HCT116 (cell line): Measurements from ENCODE around the gene SCD5. TPM values are rescaled to one million over a fixed set of nuclear protein-coding genes. Genes with fewer than 3 reads are reported as not detected.

Source experiments
- ATAC-seq: fragments of 200-7000 bp; cut with Tn5 transposase; 2 replicates; pipeline ENCODE4 v1.9.1; 2020; ENCODE audit warnings: mild to moderate bottlenecking, moderate library complexity
- BruUV-seq: library from RNA; stranded (reverse); fragments of 400-500 nt; replicated peaks from 2 replicates; lab custom pipeline; 2021; lab: Mats Ljungman, UMichigan
- CTCF ChIA-PET: fragments of 300-600 bp; sonication (Branson Sonifier 250); formaldehyde crosslinking; loops from one replicate; lab custom pipeline; 2021; ENCODE audit warnings: antibody characterized with exemption; lab: Charles Lee
- POLR2A ChIA-PET: fragments of 300-600, 350-600 bp; sonication (Branson Sonifier 250); formaldehyde crosslinking; loops from one replicate; lab custom pipeline; 2021; ENCODE audit warnings: antibody characterized with exemption; lab: Charles Lee
- RAD21 ChIA-PET, 2 experiments: fragments of 300-600 bp; sonication (Branson Sonifier 250); formaldehyde crosslinking; loops; one replicate each; lab custom pipeline; 2023; ENCODE audit warnings: low total read pairs in 2 of 2; ENCODE audit not compliant: uncharacterized antibody in 2 of 2, unreplicated experiment in 2 of 2, low non-redundant PET in 1 of 2; lab: Charles Lee
- DNase-seq: peaks from one replicate; pipeline ENCODE4 v3.0.0-alpha.2; 2010; ENCODE audit warnings: low read depth, low spot score
- H2AFZ ChIP-seq: fragments of 200-600 bp; shearing (Covaris generic), sonication (generic); 2 replicates; pipeline ENCODE4 v1.6.1; 2017; ENCODE audit warnings: low read depth, mixed run types, mixed read lengths, antibody characterized with exemption, low read length; ENCODE audit not compliant: poor library complexity, severe bottlenecking
- H3K27ac ChIP-seq: 2 replicates; pipeline ENCODE4 v1.5.1; 2012; ENCODE audit warnings: low read depth, low read length
- H3K27me3 ChIP-seq: fragments of 200-600 bp; sonication (generic); 2 replicates; pipeline ENCODE4 v1.6.1; 2016; ENCODE audit warnings: mixed run types, low read length, mixed read lengths; ENCODE audit not compliant: insufficient read depth
- H3K36me3 ChIP-seq, 2 experiments: fragments of 200-500 bp in 1 of 2; fragments of 200-600 bp in 1 of 2; sonication (Bioruptor generic) in 1 of 2; sonication (generic) in 1 of 2; 2 replicates each; pipeline versions ENCODE4 v1.5.1 to v1.6.1; 2014 to 2016; ENCODE audit warnings: low read length in 2 of 2, inconsistent platforms in 1 of 2, mixed read lengths in 1 of 2, mixed run types in 1 of 2; ENCODE audit not compliant: insufficient read depth in 2 of 2, control insufficient read depth in 1 of 2
- H3K4me1 ChIP-seq, 2 experiments: fragments of 200-600 bp in 1 of 2; sonication (generic) in 1 of 2; 2 replicates each; pipeline versions ENCODE4 v1.5.1 to v1.6.1; 2012 to 2017; ENCODE audit warnings: low read length in 2 of 2, inconsistent platforms in 1 of 2, mild to moderate bottlenecking in 1 of 2, mixed read lengths in 1 of 2, mixed run types in 1 of 2, moderate library complexity in 1 of 2; ENCODE audit not compliant: insufficient read depth in 2 of 2, control insufficient read depth in 1 of 2
- H3K4me2 ChIP-seq: fragments of 200-600 bp; sonication (generic); 2 replicates; pipeline ENCODE4 v1.6.1; 2017; ENCODE audit warnings: mixed run types, low read length, mixed read lengths
- H3K4me3 ChIP-seq, 2 experiments: fragments of 200-600 bp in 1 of 2; sonication (generic) in 1 of 2; replicated peaks in 1 of 2; 2 replicates each; pipeline ENCODE4 v1.5.1; 2011 to 2016; ENCODE audit warnings: low read length in 2 of 2, control low read depth in 1 of 2, low read depth in 1 of 2, mild to moderate bottlenecking in 1 of 2, mixed read lengths in 1 of 2, mixed run types in 1 of 2
- H3K79me2 ChIP-seq: fragments of 200-600 bp; sonication (generic); 2 replicates; pipeline ENCODE4 v1.6.1; 2017; ENCODE audit warnings: mild to moderate bottlenecking, mixed run types, low read length, moderate library complexity, mixed read lengths; ENCODE audit not compliant: insufficient read depth
- H3K9ac ChIP-seq: fragments of 200-600 bp; sonication (generic); 2 replicates; pipeline ENCODE4 v1.6.1; 2016; ENCODE audit warnings: low read length, mixed read lengths
- H3K9me2 ChIP-seq: fragments of 200-600 bp; sonication (generic), shearing (Covaris generic); 2 replicates; pipeline ENCODE4 v1.6.1; 2017; ENCODE audit warnings: mixed run types, mild to moderate bottlenecking, moderate library complexity; ENCODE audit not compliant: insufficient read depth
- H3K9me3 ChIP-seq, 2 experiments: fragments of 200-500 bp in 1 of 2; fragments of 200-600 bp in 1 of 2; sonication (Bioruptor generic) in 1 of 2; sonication (generic) in 1 of 2; 2 replicates each; pipeline ENCODE4 v1.6.1; 2014 to 2017; ENCODE audit warnings: low read length in 2 of 2, mixed read lengths in 2 of 2, inconsistent platforms in 1 of 2, low read depth in 1 of 2, mild to moderate bottlenecking in 1 of 2, mixed run types in 1 of 2, moderate library complexity in 1 of 2; ENCODE audit not compliant: control insufficient read depth in 1 of 2, insufficient read depth in 1 of 2
- H4K20me1 ChIP-seq: fragments of 200-600 bp; sonication (generic), shearing (Covaris generic); 2 replicates; pipeline ENCODE4 v1.6.1; 2017; ENCODE audit warnings: mixed run types, mild to moderate bottlenecking, moderate library complexity; ENCODE audit not compliant: insufficient read depth
- CEBPB ChIP-seq: IDR thresholded peaks from 2 replicates; pipeline ENCODE4 v1.6.1; 2012; ENCODE audit warnings: low read depth
- CTCF ChIP-seq, 3 experiments: fragments of 200-600 bp in 1 of 3; sonication (generic) in 1 of 3; IDR thresholded peaks in 2 of 3; conservative IDR thresholded peaks in 1 of 3; 2 replicates each; pipeline ENCODE4 v1.5.1; 2012 to 2017; ENCODE audit warnings: low read depth in 2 of 3, low read length in 2 of 3, antibody characterized with exemption in 1 of 3, borderline replicate concordance in 1 of 3, control low read depth in 1 of 3, mild to moderate bottlenecking in 1 of 3, mixed read lengths in 1 of 3, mixed run types in 1 of 3, moderate library complexity in 1 of 3; ENCODE audit not compliant: insufficient read depth in 1 of 3
- EGR1 ChIP-seq: IDR thresholded peaks from 2 replicates; pipeline ENCODE4 v1.6.1; 2012; ENCODE audit warnings: low read depth
- EZH2phosphoT487 ChIP-seq: fragments of 200-600 bp; IDR thresholded peaks from 2 replicates; pipeline ENCODE4 v1.6.1; 2018; ENCODE audit warnings: antibody characterized with exemption, borderline replicate concordance
- FOSL1 ChIP-seq: IDR thresholded peaks from 2 replicates; pipeline ENCODE4 v1.6.1; 2012; ENCODE audit warnings: low read depth
- POLR2A ChIP-seq: IDR thresholded peaks from 2 replicates; pipeline ENCODE4 v1.7.0; 2011; ENCODE audit warnings: borderline replicate concordance; ENCODE audit not compliant: insufficient read depth, insufficient read length; ENCODE audit errors: extremely low read depth
- RAD21 ChIP-seq: IDR thresholded peaks from 2 replicates; pipeline ENCODE4 v1.6.1; 2012; ENCODE audit warnings: low read depth, mild to moderate bottlenecking
- REST ChIP-seq: IDR thresholded peaks from 2 replicates; pipeline ENCODE4 v1.6.1; 2012; ENCODE audit warnings: low read depth
- SP1 ChIP-seq: IDR thresholded peaks from 2 replicates; pipeline ENCODE4 v1.6.1; 2012; ENCODE audit warnings: low read depth
- ZBTB33 ChIP-seq: IDR thresholded peaks from 2 replicates; pipeline ENCODE4 v1.6.1; 2011; ENCODE audit warnings: mild to moderate bottlenecking, low read length, moderate library complexity; ENCODE audit not compliant: insufficient replicate concordance; ENCODE audit errors: extremely low read depth
- ZFX ChIP-seq: fragments of 450-650 bp; IDR thresholded peaks from 2 replicates; pipeline ENCODE4 v1.6.1; 2017
- intact Hi-C: fragments of 100-400 bp; cut with micrococcal nuclease; formaldehyde crosslinking; loops from 2 replicates; pipeline ENCODE4 v1.10.0; 2022
- total RNA-seq: library from RNA; stranded (reverse); gene quantifications from one replicate; pipeline ENCODE4 v1.2.1, GENCODE V29; 2021; ENCODE audit not compliant: unreplicated experiment

Gene SCD5
- total RNA-seq, 1 experiment from 2014 or later = 21.7 TPM

- Histone ChIP-seq H3K79me2 (peaks cover 9% of the 10 kb centered on the region; the same call in 1 of the 2 replicates), H3K4me1 (peaks cover 25 to 36% of the 10 kb centered on the region in 2 experiments), H3K27ac (no peak overlapping the region), H2AFZ (no peak overlapping the region), H3K9ac (no peak overlapping the region), H3K9me3 (no peaks in the 10 kb centered on the region), H4K20me1 (no peaks in the 10 kb centered on the region), H3K27me3 (no peaks in the 10 kb centered on the region), H3K9me2 (no peaks in the 10 kb centered on the region), H3K4me2 (no peak overlapping the region), H3K4me3 (no peak overlapping the region), H3K36me3 (0 out of 4 replicates have a peak, but pooled peaks cover 0 to 5% of the 10 kb centered on the region in 2 experiments)
- intact Hi-C loops = no loop called here
- TF ChIP-seq POLR2A (no peak), EGR1 (no peak), RAD21 (no peak), FOSL1 (no peak), EZH2phosphoT487 (no peak), ZBTB33 (no peak), ZFX (no peak), SP1 (no peak), CTCF (IDR thresholded peaks at IDR 0.05 in 2 of 3, conservative IDR thresholded peaks at IDR 0.05 in 1 of 3; ENCODE audit: borderline replicate concordance in 1 of 3, insufficient read depth in 1 of 3, low read depth in 2 of 3, low read length in 2 of 3) (no peak), CEBPB (no peak), REST (no peak)
- ChIA-PET POLR2A (no interaction called here), RAD21 (no interaction called here), CTCF (interaction anchor here (0.9 kb wide), 1 partner anchor 50 kb away, joined by 3 read pairs; no protein-coding TSS in a partner anchor)
- ATAC-seq = no peak
- no TSS peak for BruUV-seq
- no peak for DNase-seq
These were observed 9.4 kb downstream of the SCD5 start for GRCh38 chr4:82789025-82789776.
